ENCODE data around the gene ZNRF3.

ZNRF3 gene

GRCh38 chr22:29098296-29098695, 214.9 kb downstream of the ZNRF3 start:
- Histone ChIP-seq H4K8ac (ENCODE audit: low read depth, low read length) (no peak overlapping the region), H2AFZ (ENCODE audit: low read length) (no peak overlapping the region), H3K4ac (ENCODE audit: low read length) (no peak overlapping the region), H3K27me3 (ENCODE audit: control insufficient read depth in 3 of 3, insufficient read depth in 3 of 3, low read depth in 1 of 3, low read length in 3 of 3) (no peaks in the 10 kb centered on the region), H3K4me2 (ENCODE audit: insufficient read depth, low read length, poor library complexity, severe bottlenecking) (no peak overlapping the region), H2BK12ac (ENCODE audit: low read length) (no peak overlapping the region), H2BK120ac (ENCODE audit: low read depth, low read length) (no peak overlapping the region), H3K23ac (ENCODE audit: low read depth, low read length, poor library complexity) (no peak overlapping the region), H3K36me3 (replicated peaks in 1 of 2; ENCODE audit: control insufficient read depth in 2 of 2, insufficient read depth in 2 of 2, low read length in 2 of 2) (peaks cover 0 to 49% of the 10 kb centered on the region in 2 donors), H2AK5ac (ENCODE audit: low read depth, low read length) (no peak overlapping the region), H3K9me3 (replicated peaks in 1 of 2; ENCODE audit: control insufficient read depth in 2 of 2, insufficient read depth in 1 of 2, low read depth in 1 of 2, low read length in 2 of 2) (no peaks in the 10 kb centered on the region), H3K4me3 (ENCODE audit: low read length in 2 of 2) (no peak overlapping the region), H3K14ac (ENCODE audit: low read length) (no peak overlapping the region), H2BK5ac (ENCODE audit: low read length) (no peak overlapping the region), H3K18ac (ENCODE audit: low read length) (no peak overlapping the region), H3K9ac (ENCODE audit: low read depth, low read length, poor library complexity) (no peak overlapping the region), H4K91ac (ENCODE audit: low read depth, low read length, poor library complexity) (no peak overlapping the region), H2BK15ac (ENCODE audit: low read length) (no peak overlapping the region), H3K79me1 (ENCODE audit: low read depth, low read length) (no peaks in the 10 kb centered on the region), H3K4me1 (ENCODE audit: control insufficient read depth in 2 of 2, insufficient read depth in 1 of 2, low read depth in 1 of 2, low read length in 2 of 2) (peaks cover 15 to 29% of the 10 kb centered on the region in 2 donors), H3K27ac (replicated peaks; ENCODE audit: low read length) (no peak overlapping the region)
- no CpG with 5 or more reads among the region's 2 CpGs for WGBS, 2 donors (ENCODE audit: extremely low coverage in 2 of 2, insufficient read length in 2 of 2, insufficient replicate concordance in 1 of 2)
- DNase-seq (ENCODE audit: low spot score) = no peak

GRCh38 chr22:29102300-29102699, 218.9 kb downstream of the ZNRF3 start:
- Histone ChIP-seq H3K4me3 (ENCODE audit: low read length in 2 of 2) (no peak overlapping the region), H3K4me2 (ENCODE audit: insufficient read depth, low read length, poor library complexity, severe bottlenecking) (no peak overlapping the region), H3K36me3 (replicated peaks in 1 of 2; ENCODE audit: control insufficient read depth in 2 of 2, insufficient read depth in 2 of 2, low read length in 2 of 2) (peaks cover 0 to 31% of the 10 kb centered on the region in 2 donors), H2AK5ac (ENCODE audit: low read depth, low read length) (no peak overlapping the region), H3K23ac (ENCODE audit: low read depth, low read length, poor library complexity) (no peak overlapping the region), H3K9ac (ENCODE audit: low read depth, low read length, poor library complexity) (no peak overlapping the region), H3K79me1 (ENCODE audit: low read depth, low read length) (no peaks in the 10 kb centered on the region), H4K8ac (ENCODE audit: low read depth, low read length) (no peak overlapping the region), H3K27ac (replicated peaks; ENCODE audit: low read length) (no peak overlapping the region), H2BK12ac (ENCODE audit: low read length) (no peak overlapping the region), H2BK120ac (ENCODE audit: low read depth, low read length) (no peak overlapping the region), H3K9me3 (replicated peaks in 1 of 2; ENCODE audit: control insufficient read depth in 2 of 2, insufficient read depth in 1 of 2, low read depth in 1 of 2, low read length in 2 of 2) (no peaks in the 10 kb centered on the region), H3K27me3 (ENCODE audit: control insufficient read depth in 3 of 3, insufficient read depth in 3 of 3, low read depth in 1 of 3, low read length in 3 of 3) (no peaks in the 10 kb centered on the region), H3K4me1 (ENCODE audit: control insufficient read depth in 2 of 2, insufficient read depth in 1 of 2, low read depth in 1 of 2, low read length in 2 of 2) (peaks cover 14 to 26% of the 10 kb centered on the region in 2 donors), H4K91ac (ENCODE audit: low read depth, low read length, poor library complexity) (no peak overlapping the region), H3K14ac (ENCODE audit: low read length) (no peak overlapping the region), H2BK5ac (ENCODE audit: low read length) (no peak overlapping the region), H2BK15ac (ENCODE audit: low read length) (no peak overlapping the region), H3K4ac (ENCODE audit: low read length) (no peak overlapping the region), H2AFZ (ENCODE audit: low read length) (no peak overlapping the region), H3K18ac (ENCODE audit: low read length) (no peak overlapping the region)
- DNase-seq (ENCODE audit: low spot score) = no peak
- WGBS, 2 donors (ENCODE audit: extremely low coverage in 2 of 2, insufficient read length in 2 of 2, insufficient replicate concordance in 1 of 2) = no CpG with 5 or more reads among the region's 2 CpGs

- no peaks in the 10 kb centered on the region for H3K9me3 ChIP-seq (replicated peaks in 1 of 2; ENCODE audit: control insufficient read depth in 2 of 2, insufficient read depth in 1 of 2, low read depth in 1 of 2, low read length in 2 of 2)
- H2AK5ac ChIP-seq (ENCODE audit: low read depth, low read length) = no peak overlapping the region
- no peak overlapping the region for H4K91ac ChIP-seq (ENCODE audit: low read depth, low read length, poor library complexity)
- H3K4me2 ChIP-seq (ENCODE audit: insufficient read depth, low read length, poor library complexity, severe bottlenecking) = no peak overlapping the region
- H2BK120ac ChIP-seq (ENCODE audit: low read depth, low read length) = no peak overlapping the region
- H3K27ac ChIP-seq (replicated peaks; ENCODE audit: low read length) = no peak overlapping the region
- no peak overlapping the region for H3K4me3 ChIP-seq (ENCODE audit: low read length in 2 of 2)
- H3K36me3 ChIP-seq (replicated peaks in 1 of 2; ENCODE audit: control insufficient read depth in 2 of 2, insufficient read depth in 2 of 2, low read length in 2 of 2) = peaks cover 0 to 32% of the 10 kb centered on the region in 2 donors
- H3K4ac ChIP-seq (ENCODE audit: low read length) = no peak overlapping the region
- H2BK5ac ChIP-seq (ENCODE audit: low read length) = no peak overlapping the region
- H3K14ac ChIP-seq (ENCODE audit: low read length) = no peak overlapping the region
- H3K18ac ChIP-seq (ENCODE audit: low read length) = no peak overlapping the region
- no peaks in the 10 kb centered on the region for H3K27me3 ChIP-seq (ENCODE audit: control insufficient read depth in 3 of 3, insufficient read depth in 3 of 3, low read depth in 1 of 3, low read length in 3 of 3)
- H2BK15ac ChIP-seq (ENCODE audit: low read length) = no peak overlapping the region
- WGBS, 2 donors (ENCODE audit: extremely low coverage in 2 of 2, insufficient read length in 2 of 2, insufficient replicate concordance in 1 of 2) = no CpG with 5 or more reads among the region's 1 CpG
- DNase-seq (ENCODE audit: low spot score) = peak; percentile 30
- no peak overlapping the region for H3K23ac ChIP-seq (ENCODE audit: low read depth, low read length, poor library complexity)
- peaks cover 13 to 22% of the 10 kb centered on the region in 2 donors for H3K4me1 ChIP-seq (ENCODE audit: control insufficient read depth in 2 of 2, insufficient read depth in 1 of 2, low read depth in 1 of 2, low read length in 2 of 2)
- no peak overlapping the region for H3K9ac ChIP-seq (ENCODE audit: low read depth, low read length, poor library complexity)
- H2BK12ac ChIP-seq (ENCODE audit: low read length) = no peak overlapping the region
- no peak overlapping the region for H2AFZ ChIP-seq (ENCODE audit: low read length)
- H4K8ac ChIP-seq (ENCODE audit: low read depth, low read length) = no peak overlapping the region
- no peaks in the 10 kb centered on the region for H3K79me1 ChIP-seq (ENCODE audit: low read depth, low read length)
These were observed 219.7 kb downstream of the ZNRF3 start for GRCh38 chr22:29103121-29103520.

- Histone ChIP-seq H2AK5ac (ENCODE audit: low read depth, low read length) (no peak overlapping the region), H3K23ac (ENCODE audit: low read depth, low read length, poor library complexity) (no peak overlapping the region), H2BK12ac (ENCODE audit: low read length) (no peak overlapping the region), H3K36me3 (replicated peaks in 1 of 2; ENCODE audit: control insufficient read depth in 2 of 2, insufficient read depth in 2 of 2, low read length in 2 of 2) (peaks cover 0 to 23% of the 10 kb centered on the region in 2 donors), H3K27me3 (ENCODE audit: control insufficient read depth in 3 of 3, insufficient read depth in 3 of 3, low read depth in 1 of 3, low read length in 3 of 3) (no peaks in the 10 kb centered on the region), H3K18ac (ENCODE audit: low read length) (no peak overlapping the region), H3K9ac (ENCODE audit: low read depth, low read length, poor library complexity) (no peak overlapping the region), H3K27ac (replicated peaks; ENCODE audit: low read length) (no peak overlapping the region), H2BK5ac (ENCODE audit: low read length) (no peak overlapping the region), H3K4me3 (ENCODE audit: low read length in 2 of 2) (no peak overlapping the region), H3K9me3 (replicated peaks in 1 of 2; ENCODE audit: control insufficient read depth in 2 of 2, insufficient read depth in 1 of 2, low read depth in 1 of 2, low read length in 2 of 2) (no peaks in the 10 kb centered on the region), H4K8ac (ENCODE audit: low read depth, low read length) (no peak overlapping the region), H2BK120ac (ENCODE audit: low read depth, low read length) (no peak overlapping the region), H2AFZ (ENCODE audit: low read length) (no peak overlapping the region), H3K4me1 (ENCODE audit: control insufficient read depth in 2 of 2, insufficient read depth in 1 of 2, low read depth in 1 of 2, low read length in 2 of 2) (peaks cover 13 to 22% of the 10 kb centered on the region in 2 donors), H3K14ac (ENCODE audit: low read length) (no peak overlapping the region), H4K91ac (ENCODE audit: low read depth, low read length, poor library complexity) (no peak overlapping the region), H2BK15ac (ENCODE audit: low read length) (no peak overlapping the region), H3K4me2 (ENCODE audit: insufficient read depth, low read length, poor library complexity, severe bottlenecking) (no peak overlapping the region), H3K4ac (ENCODE audit: low read length) (no peak overlapping the region), H3K79me1 (ENCODE audit: low read depth, low read length) (no peaks in the 10 kb centered on the region)
- WGBS, 2 donors (ENCODE audit: extremely low coverage in 2 of 2, insufficient read length in 2 of 2, insufficient replicate concordance in 1 of 2) = no CpG with 5 or more reads among the region's 2 CpGs
- no peak for DNase-seq (ENCODE audit: low spot score)
These were observed 222.1 kb downstream of the ZNRF3 start for GRCh38 chr22:29105468-29105867.
